RWPE2 (cell line): ENCODE measurements around the gene GUCA2B.

Experiments
- ATAC-seq: fragments of 200-7000 bp; cut with Tn5 transposase; 3 replicates; pipeline ENCODE4 v1.9.1; 2021; ENCODE audit warnings: low read depth
- DNase-seq: peaks from one replicate; pipeline ENCODE4 v3.0.0-alpha.2; 2020; ENCODE audit warnings: low spot score
- H3K27ac ChIP-seq: fragments of 450-650 bp; 2 replicates; pipeline ENCODE4 v1.5.1; 2017; ENCODE audit warnings: mild to moderate bottlenecking; ENCODE audit not compliant: poor library complexity, severe bottlenecking
- H3K27me3 ChIP-seq: fragments of 250-450 bp; sonication (Bioruptor Pico); 2 replicates; pipeline ENCODE4 v1.5.1; 2021; ENCODE audit warnings: mild to moderate bottlenecking, moderate library complexity; ENCODE audit not compliant: insufficient read depth, poor library complexity, severe bottlenecking
- H3K36me3 ChIP-seq: fragments of 250-450 bp; sonication (Bioruptor Pico); 2 replicates; pipeline ENCODE4 v1.5.1; 2020; ENCODE audit warnings: low read depth, mild to moderate bottlenecking, moderate library complexity
- H3K4me1 ChIP-seq: fragments of 250-450 bp; sonication (Bioruptor Pico); 2 replicates; pipeline ENCODE4 v1.5.1; 2021; ENCODE audit warnings: mild to moderate bottlenecking, moderate library complexity; ENCODE audit not compliant: insufficient read depth, poor library complexity, severe bottlenecking
- H3K4me3 ChIP-seq: fragments of 250-450 bp; sonication (Bioruptor Pico); 2 replicates; pipeline ENCODE4 v1.5.1; 2021; ENCODE audit warnings: mild to moderate bottlenecking, moderate library complexity; ENCODE audit not compliant: severe bottlenecking
- H3K9me3 ChIP-seq: fragments of 250-450 bp; sonication (Bioruptor Pico); 2 replicates; pipeline ENCODE4 v1.5.1; 2021; ENCODE audit warnings: mild to moderate bottlenecking, moderate library complexity; ENCODE audit not compliant: severe bottlenecking
- CTCF ChIP-seq: fragments of 450-650 bp; IDR thresholded peaks from one replicate; pipeline ENCODE4 v1.5.1; 2017; ENCODE audit warnings: mild to moderate bottlenecking, moderate library complexity; ENCODE audit not compliant: poor library complexity, severe bottlenecking

The GUCA2B gene

GRCh38 chr1:42189931-42190853, 37.0 kb downstream of the GUCA2B start:
- ATAC-seq (no peak), DNase-seq (no peak)
- no peak overlapping the region for H3K4me3 ChIP-seq
- H3K36me3 ChIP-seq = peaks cover 70% of the 10 kb centered on the region
- peaks cover 10% of the 10 kb centered on the region for H3K4me1 ChIP-seq
- no peaks in the 10 kb centered on the region for H3K9me3 ChIP-seq
- no peak overlapping the region for H3K27ac ChIP-seq
- no peak for TF ChIP-seq CTCF
- H3K27me3 ChIP-seq = no peaks in the 10 kb centered on the region

GRCh38 chr1:42191319-42191718, 38.1 kb downstream of the GUCA2B start:
- H3K4me3 ChIP-seq = no peak overlapping the region
- peaks cover 10% of the 10 kb centered on the region for H3K4me1 ChIP-seq
- H3K27me3 ChIP-seq = no peaks in the 10 kb centered on the region
- no peak for ATAC-seq
- no peak for DNase-seq
- peaks cover 69% of the 10 kb centered on the region for H3K36me3 ChIP-seq
- H3K27ac ChIP-seq = peak overlapping the region; percentile 40
- no peak for TF ChIP-seq CTCF
- H3K9me3 ChIP-seq = no peaks in the 10 kb centered on the region

GRCh38 chr1:42192106-42192505, 38.9 kb downstream of the GUCA2B start:
- Histone ChIP-seq H3K27ac (peak overlapping the region; percentile 40), H3K27me3 (no peaks in the 10 kb centered on the region), H3K36me3 (peaks cover 71% of the 10 kb centered on the region), H3K4me1 (peaks cover 10% of the 10 kb centered on the region), H3K9me3 (no peaks in the 10 kb centered on the region), H3K4me3 (no peak overlapping the region)
- no peak for TF ChIP-seq CTCF
- DNase-seq (no peak), ATAC-seq (no peak)

- no peak for TF ChIP-seq CTCF
- Histone ChIP-seq H3K4me1 (peaks cover 10% of the 10 kb centered on the region), H3K9me3 (no peaks in the 10 kb centered on the region), H3K4me3 (no peak overlapping the region), H3K27me3 (no peaks in the 10 kb centered on the region), H3K27ac (no peak overlapping the region), H3K36me3 (peaks cover 63% of the 10 kb centered on the region)
- DNase-seq (no peak), ATAC-seq (no peak)
Observed at GRCh38 chr1:42195841-42196240, 42.6 kb downstream of the GUCA2B start.

GRCh38 chr1:42198251-42198650, 45.0 kb downstream of the GUCA2B start:
- no peak for TF ChIP-seq CTCF
- H3K9me3 ChIP-seq = no peaks in the 10 kb centered on the region
- ATAC-seq = no peak
- H3K4me1 ChIP-seq = no peaks in the 10 kb centered on the region
- H3K27me3 ChIP-seq = no peaks in the 10 kb centered on the region
- DNase-seq = no peak
- peaks cover 64% of the 10 kb centered on the region for H3K36me3 ChIP-seq
- H3K4me3 ChIP-seq = no peak overlapping the region
- H3K27ac ChIP-seq = no peak overlapping the region
